ENCODE results near the gene HTR2C. TPM values are rescaled to one million over a fixed set of nuclear protein-coding genes. Genes with fewer than 3 reads are reported as not detected.

The HTR2C gene
- total and polyA plus RNA-seq, 2 of the 4 experiments (the other 2 are of a cell fraction): not detected

DNA sequence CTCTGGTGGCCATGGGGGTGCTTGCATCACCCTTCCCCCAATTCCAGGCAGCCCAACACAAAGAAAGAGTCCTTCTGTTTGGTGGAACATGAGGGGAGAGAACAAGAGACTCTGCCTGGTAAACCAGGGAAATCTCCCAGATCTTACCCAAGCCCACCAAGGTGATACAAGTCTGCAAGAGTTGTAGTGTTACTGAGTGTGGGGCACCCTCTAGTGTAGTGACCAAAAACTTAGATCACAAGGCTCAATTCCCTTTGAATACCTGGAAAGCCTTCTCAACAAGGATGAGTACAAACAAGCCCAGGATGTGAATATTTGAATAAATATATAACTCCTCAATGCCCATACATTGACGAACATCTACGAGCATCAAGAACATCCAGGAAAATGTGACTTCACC lies 368.8 kb downstream of the HTR2C start:
- no peaks in the 10 kb centered on the region for H3K9me1 ChIP-seq (ENCODE audit: insufficient read depth, low read length)
- ATAC-seq (ENCODE audit: low read depth) (no peak), DNase-seq (no peak)
- H2BK20ac ChIP-seq (ENCODE audit: low read depth, low read length): no peak overlapping the region
- H2AK9ac ChIP-seq (replicated peaks; ENCODE audit: low read depth, low read length, poor library complexity): no peak overlapping the region
- no peak overlapping the region for H2AFZ ChIP-seq (replicated peaks; ENCODE audit: low read length, poor library complexity)
- H4K5ac ChIP-seq (ENCODE audit: low read depth, low read length): no peak overlapping the region
- TF ChIP-seq RCOR1 (IDR thresholded peaks at IDR 0.05; ENCODE audit: insufficient replicate concordance, low read length) (no peak), BHLHE40 (IDR thresholded peaks at IDR 0.05; ENCODE audit: low read depth, low read length) (no peak), MAFK (IDR thresholded peaks at IDR 0.05; ENCODE audit: low read depth, low read length) (no peak), SMC3 (IDR thresholded peaks at IDR 0.05; ENCODE audit: low read depth, low read length) (no peak), MAZ (IDR thresholded peaks at IDR 0.05; ENCODE audit: borderline replicate concordance, low read depth, low read length) (no peak), MXI1 (IDR thresholded peaks at IDR 0.05; ENCODE audit: borderline replicate concordance, low read depth, low read length) (no peak), FOS (IDR thresholded peaks at IDR 0.05; ENCODE audit: low read depth, low read length) (no peak), CHD1 (IDR thresholded peaks at IDR 0.05; ENCODE audit: low read depth, low read length) (no peak), RAD21 (IDR thresholded peaks at IDR 0.05; ENCODE audit: low read length) (no peak), NFE2L2 (IDR thresholded peaks at IDR 0.05; ENCODE audit: low read depth, low read length) (no peak), CEBPB (IDR thresholded peaks at IDR 0.05; ENCODE audit: low read depth, low read length) (no peak)
- TF ChIP-seq, protein P1, sequence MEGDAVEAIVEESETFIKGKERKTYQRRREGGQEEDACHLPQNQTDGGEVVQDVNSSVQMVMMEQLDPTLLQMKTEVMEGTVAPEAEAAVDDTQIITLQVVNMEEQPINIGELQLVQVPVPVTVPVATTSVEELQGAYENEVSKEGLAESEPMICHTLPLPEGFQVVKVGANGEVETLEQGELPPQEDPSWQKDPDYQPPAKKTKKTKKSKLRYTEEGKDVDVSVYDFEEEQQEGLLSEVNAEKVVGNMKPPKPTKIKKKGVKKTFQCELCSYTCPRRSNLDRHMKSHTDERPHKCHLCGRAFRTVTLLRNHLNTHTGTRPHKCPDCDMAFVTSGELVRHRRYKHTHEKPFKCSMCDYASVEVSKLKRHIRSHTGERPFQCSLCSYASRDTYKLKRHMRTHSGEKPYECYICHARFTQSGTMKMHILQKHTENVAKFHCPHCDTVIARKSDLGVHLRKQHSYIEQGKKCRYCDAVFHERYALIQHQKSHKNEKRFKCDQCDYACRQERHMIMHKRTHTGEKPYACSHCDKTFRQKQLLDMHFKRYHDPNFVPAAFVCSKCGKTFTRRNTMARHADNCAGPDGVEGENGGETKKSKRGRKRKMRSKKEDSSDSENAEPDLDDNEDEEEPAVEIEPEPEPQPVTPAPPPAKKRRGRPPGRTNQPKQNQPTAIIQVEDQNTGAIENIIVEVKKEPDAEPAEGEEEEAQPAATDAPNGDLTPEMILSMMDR (conservative IDR thresholded peaks at IDR 0.05; ENCODE audit: low read depth, low read length): no peak
- TF ChIP-seq, protein P2, sequence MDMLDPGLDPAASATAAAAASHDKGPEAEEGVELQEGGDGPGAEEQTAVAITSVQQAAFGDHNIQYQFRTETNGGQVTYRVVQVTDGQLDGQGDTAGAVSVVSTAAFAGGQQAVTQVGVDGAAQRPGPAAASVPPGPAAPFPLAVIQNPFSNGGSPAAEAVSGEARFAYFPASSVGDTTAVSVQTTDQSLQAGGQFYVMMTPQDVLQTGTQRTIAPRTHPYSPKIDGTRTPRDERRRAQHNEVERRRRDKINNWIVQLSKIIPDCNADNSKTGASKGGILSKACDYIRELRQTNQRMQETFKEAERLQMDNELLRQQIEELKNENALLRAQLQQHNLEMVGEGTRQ (IDR thresholded peaks at IDR 0.05; ENCODE audit: low read depth, low read length): no peak
- TF ChIP-seq, protein P3, sequence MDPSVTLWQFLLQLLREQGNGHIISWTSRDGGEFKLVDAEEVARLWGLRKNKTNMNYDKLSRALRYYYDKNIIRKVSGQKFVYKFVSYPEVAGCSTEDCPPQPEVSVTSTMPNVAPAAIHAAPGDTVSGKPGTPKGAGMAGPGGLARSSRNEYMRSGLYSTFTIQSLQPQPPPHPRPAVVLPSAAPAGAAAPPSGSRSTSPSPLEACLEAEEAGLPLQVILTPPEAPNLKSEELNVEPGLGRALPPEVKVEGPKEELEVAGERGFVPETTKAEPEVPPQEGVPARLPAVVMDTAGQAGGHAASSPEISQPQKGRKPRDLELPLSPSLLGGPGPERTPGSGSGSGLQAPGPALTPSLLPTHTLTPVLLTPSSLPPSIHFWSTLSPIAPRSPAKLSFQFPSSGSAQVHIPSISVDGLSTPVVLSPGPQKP (IDR thresholded peaks at IDR 0.05; ENCODE audit: borderline replicate concordance, low read depth, low read length): no peak
- no peaks in the 10 kb centered on the region for H3K4me1 ChIP-seq (ENCODE audit: control insufficient read depth, insufficient read depth, low read length)
- no CpG with 5 or more reads among the region's 2 CpGs for WGBS, 2 experiments (ENCODE audit: extremely low coverage in 2 of 2, insufficient read length in 1 of 2)
- no peaks in the 10 kb centered on the region for H3K36me3 ChIP-seq (ENCODE audit: control insufficient read depth, insufficient read depth, low read length)
- H2BK120ac ChIP-seq (ENCODE audit: low read depth, low read length): no peak overlapping the region
- ChIA-PET POLR2A (ENCODE audit: unreplicated experiment) (interaction anchor here (0.6 kb wide), 1 partner anchor 606 kb away, joined by 4 read pairs; no protein-coding TSS in a partner anchor), CTCF (no interaction called here)
- no peak overlapping the region for H2BK15ac ChIP-seq (ENCODE audit: low read depth, low read length)
- dilution Hi-C loops (cut with HindIII; ENCODE audit: low sequenced_read_pairs, unreplicated experiment) (no loop called here), intact Hi-C loops (cut with micrococcal nuclease) (no loop called here), in situ Hi-C loops (cut with MboI; ENCODE audit: low sequenced_read_pairs) (loop anchor here (10.0 kb wide), 1 partner anchor 328 kb away; no protein-coding TSS in a partner anchor)
- H3K56ac ChIP-seq (ENCODE audit: extremely low read depth, insufficient read depth, low read length): no peak overlapping the region
- H4K91ac ChIP-seq (ENCODE audit: insufficient read depth, low read depth, low read length): no peak overlapping the region
- no peak overlapping the region for H3K14ac ChIP-seq (replicated peaks; ENCODE audit: low read depth, low read length)
- no peak overlapping the region for H3K27ac ChIP-seq (ENCODE audit: insufficient read depth, low read length)
- BruUV-seq (replicated peaks): no TSS peak
- H3K18ac ChIP-seq (ENCODE audit: low read depth, low read length): no peak overlapping the region
- no peaks in the 10 kb centered on the region for H3K79me1 ChIP-seq (ENCODE audit: low read depth in 1 of 2, low read length in 2 of 2)
- H4K8ac ChIP-seq (ENCODE audit: low read depth in 2 of 2, low read length in 2 of 2): no peak overlapping the region
- no peak overlapping the region for H3K4me3 ChIP-seq (ENCODE audit: insufficient read depth, low read depth, low read length)
- no peak overlapping the region for H2AK5ac ChIP-seq (ENCODE audit: low read depth, low read length)
- peaks cover 3% of the 10 kb centered on the region for H3K27me3 ChIP-seq (ENCODE audit: control insufficient read depth, insufficient read depth, low read length)
- no peak overlapping the region for H2BK5ac ChIP-seq (ENCODE audit: low read depth, low read length, poor library complexity, severe bottlenecking)
- no peak overlapping the region for H3K4me2 ChIP-seq (ENCODE audit: low read depth, low read length)
- no peak overlapping the region for H3K4ac ChIP-seq (ENCODE audit: low read depth, low read length)
- no peaks in the 10 kb centered on the region for H4K20me1 ChIP-seq (ENCODE audit: insufficient read depth, low read length)
- H3K9me3 ChIP-seq (ENCODE audit: control insufficient read depth, insufficient read depth, low read length): no peaks in the 10 kb centered on the region
- no peak overlapping the region for H3K9ac ChIP-seq (ENCODE audit: low read depth, low read length)
- no peak overlapping the region for H3K23ac ChIP-seq (ENCODE audit: low read depth, low read length)
